Measurements from ENCODE around the gene KRT2. TPM values are rescaled to one million over a fixed set of nuclear protein-coding genes. Genes with fewer than 3 reads are reported as not detected.

The KRT2 gene
- total RNA-seq, 2 experiments from 2014 or later: not detected

DNA sequence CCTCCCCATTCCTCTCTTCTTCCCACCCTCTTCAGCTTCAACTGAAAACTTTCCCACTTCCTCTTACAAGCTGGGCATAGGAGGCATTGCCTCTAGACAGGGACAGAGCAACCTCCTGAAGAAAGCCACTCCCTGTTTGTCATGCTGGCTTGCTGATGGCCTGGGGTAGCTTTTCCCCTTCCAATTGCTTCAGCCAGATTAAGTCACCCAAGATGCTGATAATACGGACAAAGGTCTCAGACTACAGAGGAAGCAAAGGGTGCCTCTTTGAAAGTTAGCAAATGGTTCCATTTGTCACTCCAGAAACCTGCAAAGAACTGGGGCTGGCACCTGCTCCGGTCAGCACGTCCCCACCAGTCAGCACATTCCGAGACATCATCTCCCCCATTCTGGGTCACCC lies 6.0 kb downstream of the KRT2 start:
- H3K4me1 ChIP-seq (ENCODE audit: insufficient read depth, low read length, poor library complexity, severe bottlenecking): no peaks in the 10 kb centered on the region
- TF ChIP-seq, protein P1, sequence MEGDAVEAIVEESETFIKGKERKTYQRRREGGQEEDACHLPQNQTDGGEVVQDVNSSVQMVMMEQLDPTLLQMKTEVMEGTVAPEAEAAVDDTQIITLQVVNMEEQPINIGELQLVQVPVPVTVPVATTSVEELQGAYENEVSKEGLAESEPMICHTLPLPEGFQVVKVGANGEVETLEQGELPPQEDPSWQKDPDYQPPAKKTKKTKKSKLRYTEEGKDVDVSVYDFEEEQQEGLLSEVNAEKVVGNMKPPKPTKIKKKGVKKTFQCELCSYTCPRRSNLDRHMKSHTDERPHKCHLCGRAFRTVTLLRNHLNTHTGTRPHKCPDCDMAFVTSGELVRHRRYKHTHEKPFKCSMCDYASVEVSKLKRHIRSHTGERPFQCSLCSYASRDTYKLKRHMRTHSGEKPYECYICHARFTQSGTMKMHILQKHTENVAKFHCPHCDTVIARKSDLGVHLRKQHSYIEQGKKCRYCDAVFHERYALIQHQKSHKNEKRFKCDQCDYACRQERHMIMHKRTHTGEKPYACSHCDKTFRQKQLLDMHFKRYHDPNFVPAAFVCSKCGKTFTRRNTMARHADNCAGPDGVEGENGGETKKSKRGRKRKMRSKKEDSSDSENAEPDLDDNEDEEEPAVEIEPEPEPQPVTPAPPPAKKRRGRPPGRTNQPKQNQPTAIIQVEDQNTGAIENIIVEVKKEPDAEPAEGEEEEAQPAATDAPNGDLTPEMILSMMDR (conservative IDR thresholded peaks at IDR 0.05; ENCODE audit: low read length): no peak
- TF ChIP-seq EZH2phosphoT487 (IDR thresholded peaks at IDR 0.05; ENCODE audit: borderline replicate concordance, low read depth, low read length): no peak
- no peak for DNase-seq (ENCODE audit: low spot score)
- H4K20me1 ChIP-seq (ENCODE audit: insufficient read depth, low read length): no peaks in the 10 kb centered on the region
- POLR2A ChIA-PET: no interaction called here
- no peak overlapping the region for H3K4me3 ChIP-seq (ENCODE audit: low read depth, low read length, poor library complexity, severe bottlenecking)
- H3K4me2 ChIP-seq (ENCODE audit: low read length): no peak overlapping the region
- no peak overlapping the region for H3K27ac ChIP-seq (ENCODE audit: low read depth, low read length, poor library complexity, severe bottlenecking)
- BruUV-seq (replicated peaks): no TSS peak
- no peaks in the 10 kb centered on the region for H3K79me2 ChIP-seq (ENCODE audit: insufficient read depth, low read depth, low read length)
- H3K9me2 ChIP-seq (ENCODE audit: insufficient read depth, low read length): no peaks in the 10 kb centered on the region
- CTCF ChIA-PET (ENCODE audit: unreplicated experiment): no interaction called here
- H3K36me3 ChIP-seq (ENCODE audit: insufficient read depth, low read length): no peaks in the 10 kb centered on the region
- no peak overlapping the region for H2AFZ ChIP-seq (ENCODE audit: low read length)
- H3K9me3 ChIP-seq (ENCODE audit: low read length): no peaks in the 10 kb centered on the region
- intact Hi-C loops (cut with micrococcal nuclease; ENCODE audit: unreplicated experiment): no loop called here

DNA sequence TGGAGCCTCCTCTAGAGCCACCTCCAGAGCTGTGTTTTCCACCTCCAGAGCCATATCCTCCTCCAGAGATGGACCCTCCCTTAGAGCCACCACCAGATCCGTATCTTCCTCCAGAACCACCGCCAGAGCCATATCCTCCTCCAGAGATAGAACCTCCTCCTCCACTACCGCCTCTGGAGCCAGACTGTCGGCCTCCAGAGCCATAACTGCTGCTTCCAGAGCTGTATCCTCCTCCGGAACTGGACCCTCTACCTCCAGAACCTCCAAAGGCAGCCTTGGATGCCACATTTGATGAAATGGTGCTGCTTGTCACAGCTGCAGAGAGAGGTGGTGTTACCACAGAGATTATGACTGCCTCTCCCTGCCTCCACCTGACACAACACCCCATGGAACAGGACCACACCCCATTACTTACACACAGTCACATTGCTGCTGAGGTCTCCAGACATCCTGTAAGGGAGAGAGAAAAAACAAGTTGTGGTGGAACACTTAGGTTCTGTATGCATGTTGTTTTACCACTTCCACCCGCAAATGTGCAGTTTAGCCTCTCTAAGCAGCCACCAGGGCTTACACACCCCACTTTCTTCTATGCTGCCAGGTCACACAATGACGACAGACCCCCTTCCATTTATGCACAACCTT lies 6.8 kb downstream of the KRT2 start:
- POLR2A ChIA-PET: no interaction called here

DNA sequence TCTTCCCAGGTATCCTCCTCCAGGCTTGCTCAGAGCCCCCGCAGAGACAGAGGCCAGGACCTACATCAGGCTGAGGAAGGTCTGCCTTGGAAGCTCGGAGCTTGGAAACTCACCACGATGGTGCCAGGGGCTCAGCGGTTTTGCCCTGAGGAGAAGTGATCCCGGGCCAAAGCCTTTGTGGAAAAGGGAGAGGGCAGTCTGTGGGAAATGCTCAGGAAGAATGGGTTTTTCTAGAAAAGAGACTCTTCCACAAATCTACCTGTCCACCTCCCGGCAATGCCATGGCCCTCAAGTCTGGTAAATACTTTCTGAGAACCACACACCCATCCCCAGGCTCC lies 8.0 kb downstream of the KRT2 start:
- POLR2A ChIA-PET: no interaction called here
- Histone ChIP-seq H4K20me1 (ENCODE audit: insufficient read depth, low read length) (no peaks in the 10 kb centered on the region), H3K27ac (ENCODE audit: low read depth, low read length, poor library complexity, severe bottlenecking) (no peak overlapping the region), H2AFZ (ENCODE audit: low read length) (no peak overlapping the region), H3K79me2 (ENCODE audit: insufficient read depth, low read depth, low read length) (no peaks in the 10 kb centered on the region), H3K9me2 (ENCODE audit: insufficient read depth, low read length) (no peaks in the 10 kb centered on the region), H3K4me2 (ENCODE audit: low read length) (no peak overlapping the region), H3K9me3 (ENCODE audit: low read length) (no peaks in the 10 kb centered on the region), H3K36me3 (ENCODE audit: insufficient read depth, low read length) (no peaks in the 10 kb centered on the region), H3K4me1 (ENCODE audit: insufficient read depth, low read length, poor library complexity, severe bottlenecking) (no peaks in the 10 kb centered on the region), H3K4me3 (ENCODE audit: low read depth, low read length, poor library complexity, severe bottlenecking) (no peak overlapping the region)
- no TSS peak for BruUV-seq (replicated peaks)
- TF ChIP-seq EZH2phosphoT487 (IDR thresholded peaks at IDR 0.05; ENCODE audit: borderline replicate concordance, low read depth, low read length): no peak
- TF ChIP-seq, protein P1 (conservative IDR thresholded peaks at IDR 0.05; ENCODE audit: low read length): no peak
- intact Hi-C loops (cut with micrococcal nuclease; ENCODE audit: unreplicated experiment): no loop called here
- no peak for DNase-seq (ENCODE audit: low spot score)
- CTCF ChIA-PET (ENCODE audit: unreplicated experiment): no interaction called here

More for the DNA sequence above, 6.8 kb downstream of the KRT2 start:
- H2AFZ ChIP-seq (ENCODE audit: low read length): no peak overlapping the region
- H3K9me2 ChIP-seq (ENCODE audit: insufficient read depth, low read length): no peaks in the 10 kb centered on the region
- no TSS peak for BruUV-seq (replicated peaks)
- no peak for DNase-seq (ENCODE audit: low spot score)
- no peaks in the 10 kb centered on the region for H3K4me1 ChIP-seq (ENCODE audit: insufficient read depth, low read length, poor library complexity, severe bottlenecking)
- no peaks in the 10 kb centered on the region for H4K20me1 ChIP-seq (ENCODE audit: insufficient read depth, low read length)
- no peak overlapping the region for H3K27ac ChIP-seq (ENCODE audit: low read depth, low read length, poor library complexity, severe bottlenecking)
- no peaks in the 10 kb centered on the region for H3K36me3 ChIP-seq (ENCODE audit: insufficient read depth, low read length)
- intact Hi-C loops (cut with micrococcal nuclease; ENCODE audit: unreplicated experiment): no loop called here
- no peaks in the 10 kb centered on the region for H3K9me3 ChIP-seq (ENCODE audit: low read length)
- no peaks in the 10 kb centered on the region for H3K79me2 ChIP-seq (ENCODE audit: insufficient read depth, low read depth, low read length)
- no peak overlapping the region for H3K4me3 ChIP-seq (ENCODE audit: low read depth, low read length, poor library complexity, severe bottlenecking)
- TF ChIP-seq, protein P1 (conservative IDR thresholded peaks at IDR 0.05; ENCODE audit: low read length): no peak
- no peak for TF ChIP-seq EZH2phosphoT487 (IDR thresholded peaks at IDR 0.05; ENCODE audit: borderline replicate concordance, low read depth, low read length)
- H3K4me2 ChIP-seq (ENCODE audit: low read length): no peak overlapping the region
- CTCF ChIA-PET (ENCODE audit: unreplicated experiment): no interaction called here

Data from OCI-LY7 (cell line).